NCI-H526 (cell line): ENCODE results near the gene MRPL46.
A peak's percentile ranks its signal among the peaks of the same experiment; 100 is the strongest.

ENCODE experiments used
- DNase-seq, 2 experiments: peaks; one replicate each; lab custom pipeline; 2025; lab: John Stamatoyannopoulos, UW

MRPL46 gene

DNA sequence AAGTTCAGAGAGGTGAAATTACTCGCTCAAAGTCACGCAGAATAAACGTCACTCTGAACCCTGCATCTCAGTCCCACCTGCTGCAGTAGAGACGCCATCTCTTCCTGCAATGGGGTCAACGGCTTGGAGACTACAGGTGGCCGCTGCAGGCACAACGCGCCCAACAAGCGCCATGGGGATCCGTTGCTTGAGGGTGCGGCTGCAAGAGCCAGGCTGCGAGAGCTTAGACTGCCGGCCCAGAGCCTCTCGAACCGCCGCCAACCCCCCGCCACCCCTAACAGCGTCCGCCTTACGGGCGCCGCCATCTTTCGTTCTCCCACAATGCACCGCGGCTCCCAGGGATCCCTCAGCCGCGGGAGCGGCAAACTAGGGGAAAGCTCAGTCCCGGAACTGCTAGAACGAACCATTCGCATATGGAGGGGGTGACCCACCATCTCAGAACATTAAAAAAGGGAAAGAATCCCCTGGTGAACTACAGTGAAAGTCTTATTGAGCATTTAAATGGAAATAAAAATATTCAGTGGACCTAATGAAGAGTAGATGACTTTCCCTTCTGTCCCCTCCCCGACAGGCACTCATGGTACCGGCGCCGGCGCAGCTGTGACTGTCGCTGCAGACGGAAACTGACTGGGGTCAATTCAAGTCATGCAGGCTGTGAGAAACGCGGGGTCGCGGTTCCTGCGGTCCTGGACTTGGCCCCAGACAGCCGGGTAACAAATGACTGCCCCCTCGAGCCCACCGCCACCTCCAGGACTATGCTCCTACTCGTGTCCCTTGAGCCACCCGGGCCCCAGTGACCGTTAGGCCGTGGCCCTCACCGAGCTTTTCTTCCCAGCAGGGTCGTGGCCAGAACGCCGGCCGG, at the start of gene MRPL46, which contains the start of gene MRPS11:
Gene MRPL46, minus strand, starts transcription at position 316 of the 862 bp plus-strand sequence. Its CDS starts 11 bp downstream, at position 305.
Gene MRPS11, plus strand, starts transcription at position 636 of the 862 bp plus-strand sequence. Its CDS starts 10 bp downstream, at position 646.
- DNase-seq: peak; percentile 87 to 93

- DNase-seq: no peak
Observed at GRCh38 chr15:88513195-88513594, 46.0 kb upstream of the MRPL46 start.

- no peak for DNase-seq
Observed at GRCh38 chr15:88512601-88513000, 45.4 kb upstream of the MRPL46 start.

DNA sequence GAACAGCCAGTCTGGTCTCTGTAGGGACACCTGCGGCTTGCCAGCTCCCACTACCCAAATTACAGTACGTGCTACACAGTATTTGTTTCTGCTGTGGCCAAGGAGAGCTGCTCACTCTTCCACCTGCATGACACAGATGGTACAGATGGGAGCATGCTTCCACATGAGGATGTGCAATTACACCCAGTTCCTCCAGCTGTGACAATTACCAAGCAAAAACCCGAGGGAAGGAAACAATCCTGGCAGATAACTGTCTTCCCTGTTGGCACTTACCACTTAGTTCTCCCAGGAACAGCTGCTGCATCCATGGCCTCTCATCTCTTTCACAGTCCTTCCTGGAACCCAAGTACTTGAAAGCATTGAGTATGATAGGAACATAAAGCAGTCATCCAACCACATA, 44.9 kb upstream of the MRPL46 start:
- no peak for DNase-seq

DNA sequence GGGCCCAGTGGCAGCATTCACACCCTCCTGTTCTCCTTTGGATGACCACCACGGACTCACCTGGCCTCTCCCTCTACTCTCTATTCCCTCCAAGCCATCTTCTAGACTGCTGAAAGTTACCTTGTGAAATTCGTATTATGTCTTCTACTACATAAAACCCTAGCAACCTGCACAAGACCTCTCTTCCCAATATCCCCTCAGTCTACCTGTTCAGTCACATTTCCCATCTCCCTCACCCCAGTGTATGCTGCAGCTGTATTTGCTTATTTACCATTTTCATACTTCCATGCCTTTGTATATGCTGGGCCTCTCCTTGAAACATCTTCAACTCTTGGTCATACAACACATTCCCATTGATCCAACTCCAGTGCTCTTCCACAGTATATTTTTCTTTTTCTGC, 44.0 kb upstream of the MRPL46 start:
- no peak for DNase-seq

- no peak for DNase-seq
Observed at GRCh38 chr15:88509964-88510363, 42.8 kb upstream of the MRPL46 start.

DNA sequence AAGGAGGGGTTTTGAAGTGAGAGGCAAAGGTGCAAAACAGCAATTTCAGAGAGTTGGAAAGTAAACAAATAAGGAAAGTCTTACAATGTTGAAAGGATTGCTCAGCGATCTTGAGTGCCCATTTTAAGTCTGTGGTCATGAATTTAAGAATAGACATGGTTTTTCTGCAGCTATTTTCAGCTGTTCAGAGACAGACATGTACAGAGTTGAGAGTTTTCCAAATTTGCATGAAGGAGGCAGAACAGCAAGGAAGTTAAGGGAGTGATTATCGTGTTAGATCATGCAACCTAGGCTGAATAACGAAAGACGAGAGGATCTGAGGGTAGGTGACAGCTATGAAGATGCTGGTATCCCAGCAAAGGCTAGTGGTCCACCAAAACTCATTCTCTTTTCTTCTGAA, 42.1 kb upstream of the MRPL46 start:
- DNase-seq: no peak

DNA sequence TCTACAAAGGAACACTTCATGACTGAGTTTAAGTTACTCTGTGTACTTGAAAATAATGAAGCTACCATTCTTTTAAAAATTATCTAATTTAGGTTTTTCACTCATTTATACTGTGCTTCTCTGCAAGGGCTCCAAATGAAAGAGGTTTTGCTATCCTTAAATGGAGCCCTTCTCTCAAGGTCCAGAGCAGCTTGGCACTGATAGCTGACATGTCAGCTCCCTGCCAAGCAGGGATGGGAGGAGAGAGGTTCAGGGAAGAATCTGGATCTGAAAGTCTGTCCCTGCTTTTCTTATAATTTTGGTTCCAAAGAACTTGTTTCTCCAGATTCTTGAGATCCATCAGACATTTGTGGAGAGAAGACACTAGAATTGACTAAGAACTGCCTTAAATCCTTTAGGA, 39.4 kb upstream of the MRPL46 start:
- DNase-seq: no peak

- no peak for DNase-seq
Observed at GRCh38 chr15:88505721-88506120, 38.5 kb upstream of the MRPL46 start.

DNA sequence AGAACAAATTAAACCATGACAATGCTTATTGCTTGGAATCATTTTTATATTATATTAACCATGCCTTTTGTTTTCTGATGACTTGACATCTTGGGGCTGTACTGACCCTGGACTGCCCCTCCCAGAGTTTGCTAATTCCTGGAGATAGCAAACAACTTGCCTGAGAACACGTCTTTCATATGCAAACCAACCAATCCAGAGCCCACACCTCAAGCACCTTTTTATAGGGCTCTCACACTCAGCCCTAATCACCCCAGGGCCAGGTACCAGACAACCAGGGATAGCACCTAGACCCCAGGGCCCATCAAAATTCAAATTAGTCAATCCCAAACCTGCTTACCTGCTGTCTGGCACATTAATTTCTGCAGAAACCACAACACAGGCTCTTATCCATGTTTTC, 37.3 kb upstream of the MRPL46 start:
- no peak for DNase-seq

GRCh38 chr15:88498996-88499395, 31.8 kb upstream of the MRPL46 start:
- no peak for DNase-seq

DNA sequence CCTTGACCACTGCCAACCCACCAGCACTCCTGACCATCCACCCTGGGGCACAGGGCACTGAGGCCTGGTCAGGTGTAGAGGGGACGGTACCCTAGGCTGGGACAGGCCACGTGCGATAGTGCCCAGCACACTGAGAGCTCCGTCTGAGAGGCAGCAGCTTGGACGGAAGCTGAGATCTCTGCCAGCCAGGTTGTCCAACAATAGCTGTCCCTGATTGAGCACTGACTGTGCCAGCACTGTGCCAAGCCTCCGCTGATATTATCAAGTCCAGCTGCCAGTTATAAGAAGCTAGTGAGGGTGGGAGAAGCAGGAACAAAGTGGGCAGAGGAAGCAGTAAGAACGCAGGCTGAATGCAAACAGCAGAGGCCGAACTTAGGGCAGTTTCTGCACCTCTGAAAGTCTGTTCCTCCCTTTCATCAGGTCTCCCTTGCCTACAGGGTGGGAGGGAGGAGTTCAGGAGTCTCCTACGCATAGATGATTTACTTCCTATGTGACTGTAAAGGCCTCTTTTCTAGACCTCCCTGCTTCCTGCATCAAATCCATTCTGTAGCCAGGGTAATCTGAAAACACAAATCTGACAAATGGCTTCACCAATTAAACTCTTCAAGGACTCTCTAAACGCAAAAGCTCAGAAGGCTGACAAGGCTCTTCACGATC, 30.0 kb upstream of the MRPL46 start:
- DNase-seq: no peak

DNA sequence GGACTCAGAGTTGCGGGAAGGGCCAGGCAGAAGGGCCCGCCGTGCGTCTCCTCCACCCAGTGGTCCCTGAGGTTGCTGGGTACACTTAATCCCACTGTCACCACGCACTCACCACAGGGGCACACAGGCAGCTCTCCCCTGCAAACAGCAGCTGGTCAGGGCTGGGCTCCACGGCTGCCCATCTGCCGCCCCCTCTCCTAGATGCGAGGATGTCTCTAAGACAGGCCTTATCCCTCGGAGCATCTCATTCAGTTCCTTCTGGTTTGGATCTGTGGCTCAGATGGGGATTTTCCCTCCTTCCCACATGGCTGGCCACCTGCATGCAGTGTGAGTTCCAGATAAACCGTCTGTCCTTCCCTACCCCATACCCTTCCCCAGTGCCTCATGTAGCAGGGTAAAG, 26.7 kb upstream of the MRPL46 start:
- no peak for DNase-seq

DNA sequence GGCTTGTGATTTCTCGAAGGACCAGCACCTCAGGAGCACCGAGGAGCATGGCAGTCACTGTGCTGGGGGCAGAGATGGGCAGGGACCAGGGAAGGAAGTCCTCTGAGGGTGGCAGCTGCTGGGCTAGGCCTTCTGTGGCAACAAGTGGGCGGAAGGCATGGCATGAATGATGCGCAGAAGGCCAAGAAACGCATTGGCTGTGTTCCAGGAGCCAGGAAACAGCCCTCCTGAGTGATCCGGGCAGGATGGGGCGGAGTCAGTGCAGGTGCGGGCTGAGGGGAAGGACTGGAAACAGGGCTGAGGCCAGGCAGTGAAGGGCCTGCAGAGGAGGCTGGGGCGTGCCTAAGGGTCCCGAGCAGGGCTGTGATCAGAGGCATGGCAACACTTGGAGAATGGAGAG, 24.0 kb upstream of the MRPL46 start:
- no peak for DNase-seq

DNA sequence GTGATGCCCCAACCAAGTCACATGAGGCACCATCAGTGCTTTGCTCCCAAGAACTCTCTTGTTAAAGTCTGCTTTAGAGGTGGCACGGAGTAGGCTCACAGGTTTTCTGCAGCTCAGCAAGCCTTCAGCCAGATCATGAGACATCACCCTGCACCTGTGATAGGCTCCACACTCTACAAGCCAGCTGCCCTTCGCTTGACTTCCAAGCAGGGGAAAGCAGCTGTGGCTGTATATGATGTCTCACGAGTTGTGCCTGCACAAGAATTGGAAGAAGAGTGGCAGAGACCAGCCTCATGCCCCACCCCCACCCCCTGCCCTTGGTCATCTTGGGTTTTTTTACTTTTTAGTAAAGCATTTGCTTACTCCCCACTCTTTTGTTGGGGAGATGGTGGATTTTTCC, 22.8 kb upstream of the MRPL46 start:
- no peak for DNase-seq

DNA sequence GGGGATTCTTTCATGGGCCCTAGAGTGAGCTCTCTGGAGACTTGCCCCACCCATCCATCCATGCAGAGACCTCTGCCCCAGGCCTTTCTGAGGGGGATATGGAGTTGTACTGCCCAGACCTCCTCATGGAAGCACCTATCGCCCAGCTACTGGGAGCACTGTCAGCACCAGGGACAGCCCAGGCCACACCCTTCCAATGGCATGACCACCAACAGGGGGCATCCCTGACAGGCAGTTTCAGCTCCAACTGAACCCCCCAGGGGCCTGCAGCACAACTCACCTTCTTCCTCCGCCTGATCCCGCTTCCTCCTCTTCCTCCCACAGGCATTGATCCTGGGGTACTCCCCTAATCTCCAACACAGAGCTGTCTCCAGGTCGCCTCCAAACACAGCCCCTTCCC, 22.1 kb upstream of the MRPL46 start:
- DNase-seq: no peak

DNA sequence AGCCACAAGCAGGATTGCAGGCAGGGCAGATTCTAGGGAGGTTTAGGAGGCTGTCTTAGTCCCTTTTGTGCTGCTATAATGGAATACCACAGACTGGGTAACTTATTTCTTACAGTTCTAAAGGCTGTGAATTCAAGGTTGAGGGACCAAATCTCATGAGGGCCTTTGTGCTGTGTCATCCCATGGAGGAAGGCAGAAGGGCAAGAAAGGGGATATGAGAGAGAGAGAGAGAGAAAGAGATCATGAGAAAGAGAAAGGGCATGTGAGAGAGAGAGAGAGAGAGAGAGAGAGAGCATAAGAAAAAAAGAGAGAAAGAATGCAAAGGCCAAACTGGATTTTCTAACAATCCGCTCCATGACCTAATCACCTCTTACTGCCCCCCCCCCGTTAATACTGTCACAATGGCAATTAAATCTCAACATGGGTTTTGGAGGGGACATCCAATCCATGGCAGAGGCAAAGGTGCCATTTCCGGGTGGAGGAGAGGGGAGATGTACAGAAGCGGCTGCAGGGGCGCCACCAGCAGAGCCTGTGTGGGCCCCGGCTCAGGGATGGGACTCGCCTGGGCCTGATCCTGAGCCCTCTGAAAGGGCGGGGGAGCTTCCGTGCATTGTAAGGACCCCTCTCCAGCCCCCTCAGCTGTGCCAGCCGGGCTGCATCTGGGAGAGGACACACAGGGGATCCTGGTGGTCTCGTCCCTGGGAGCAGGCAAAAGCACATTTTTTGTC, 20.8 kb upstream of the MRPL46 start:
- DNase-seq: no peak

GRCh38 chr15:88487178-88487795, 20.1 kb upstream of the MRPL46 start:
- no peak for DNase-seq

DNA sequence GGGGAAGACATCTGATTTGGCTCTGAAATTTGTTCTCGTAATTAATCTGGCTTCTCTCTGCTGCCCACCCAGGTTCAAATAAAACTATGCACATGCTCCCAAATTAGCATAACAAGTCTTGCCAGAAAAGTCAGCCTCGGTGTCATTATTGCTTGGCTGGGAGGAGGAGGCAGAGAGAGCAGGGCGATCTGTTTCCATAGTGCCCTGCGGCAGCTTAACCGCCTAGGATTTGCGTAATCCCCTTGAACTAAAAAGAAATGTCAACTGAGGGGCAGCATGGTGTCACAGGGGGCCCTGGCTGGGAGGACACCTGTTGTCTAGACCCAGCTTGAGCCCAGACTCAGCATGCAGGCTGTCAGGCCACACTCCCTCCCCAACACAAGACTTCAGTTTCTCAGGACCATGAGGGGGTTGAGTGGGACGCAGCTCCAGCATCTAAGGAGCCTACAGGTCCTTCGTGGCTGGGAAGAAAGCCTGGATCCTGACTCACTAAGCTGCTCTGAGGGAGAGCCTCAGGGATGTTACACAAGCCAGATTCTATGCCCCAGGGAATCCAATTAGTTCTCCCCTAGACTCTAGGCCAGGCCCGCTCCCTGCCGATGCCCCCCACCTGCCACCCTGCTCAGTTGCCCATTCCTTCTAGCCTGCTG, 17.6 kb upstream of the MRPL46 start:
- DNase-seq: peak; percentile 79 to 86

GRCh38 chr15:88482263-88482662, 15.1 kb upstream of the MRPL46 start:
- no peak for DNase-seq

DNA sequence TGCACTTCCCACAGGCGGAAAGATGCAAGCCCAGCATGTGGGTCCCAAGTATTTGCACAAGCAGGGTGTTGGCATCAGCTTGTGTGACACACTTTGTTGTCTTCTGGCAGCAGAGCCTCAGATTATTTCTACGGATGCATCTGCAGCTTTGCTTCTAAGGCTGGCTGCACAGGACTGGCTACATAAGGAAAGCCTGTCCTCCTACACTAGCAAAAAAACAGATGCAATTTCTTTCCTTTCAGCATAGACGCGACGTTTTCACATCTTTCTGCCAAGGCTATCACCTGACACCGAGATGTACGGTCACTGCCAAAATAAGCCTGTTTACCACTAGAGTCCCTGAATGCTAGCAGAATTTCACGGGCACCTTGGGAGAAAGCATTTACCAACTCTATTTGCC, 13.8 kb upstream of the MRPL46 start:
- no peak for DNase-seq

DNA sequence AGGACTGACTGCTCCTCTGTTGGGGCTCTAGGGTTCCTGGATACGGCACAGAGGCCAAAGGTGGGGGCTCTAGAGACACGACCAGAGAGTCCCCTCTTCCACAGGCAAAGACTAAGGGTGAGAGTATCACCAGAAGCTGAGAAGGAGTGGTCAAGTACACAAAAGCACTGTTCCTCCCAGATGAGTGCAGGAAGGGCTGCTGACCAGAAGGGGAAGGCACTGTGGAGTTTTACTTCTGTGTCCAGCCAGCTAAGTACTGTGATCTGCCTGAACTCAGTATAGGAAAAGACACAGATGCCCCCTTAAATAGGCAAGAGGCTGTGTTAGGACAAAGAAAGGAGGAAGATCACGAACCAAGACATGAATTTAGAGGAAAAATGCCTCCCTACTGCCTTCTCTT, 12.0 kb upstream of the MRPL46 start:
- no peak for DNase-seq
